GM19043 (cell line): ENCODE measurements around the gene CD274.
"Not testable (repeated sequence)": the region's sequence is repeated elsewhere in the genome, so short reads cannot be mapped to it uniquely, and the experiment has no call there.

Experiments used
- ATAC-seq: cut with Tn5 transposase; IDR thresholded peaks from one replicate; pipeline ENCODE4 v1.9.1; 2021; ENCODE audit warnings: low read depth; ENCODE audit not compliant: unreplicated experiment

The CD274 gene

GRCh38 chr9:5493679-5494511 lies 43.6 kb downstream of the CD274 start:
- peak; percentile 81 for ATAC-seq

GRCh38 chr9:5494765-5495164 lies 44.4 kb downstream of the CD274 start:
- ATAC-seq, result not testable (repeated sequence)

DNA sequence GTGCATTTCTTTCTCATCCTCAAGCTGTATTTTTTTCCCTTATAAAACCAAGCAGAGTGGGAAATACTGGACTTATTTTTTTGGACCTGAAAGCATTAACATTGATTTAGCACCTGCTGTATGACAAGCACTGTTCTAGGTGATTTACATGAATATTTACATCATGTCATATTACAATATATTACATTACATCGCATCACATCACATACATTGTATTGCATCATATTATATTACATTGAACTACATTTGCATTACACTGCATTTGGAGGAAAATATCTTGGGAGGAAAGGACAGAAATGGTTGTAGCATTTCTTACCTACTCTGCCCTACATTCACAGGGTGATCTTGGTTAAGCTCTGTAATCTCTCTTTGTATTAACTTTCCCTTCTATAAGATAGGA lies 48.8 kb downstream of the CD274 start:
- no peak for ATAC-seq

DNA sequence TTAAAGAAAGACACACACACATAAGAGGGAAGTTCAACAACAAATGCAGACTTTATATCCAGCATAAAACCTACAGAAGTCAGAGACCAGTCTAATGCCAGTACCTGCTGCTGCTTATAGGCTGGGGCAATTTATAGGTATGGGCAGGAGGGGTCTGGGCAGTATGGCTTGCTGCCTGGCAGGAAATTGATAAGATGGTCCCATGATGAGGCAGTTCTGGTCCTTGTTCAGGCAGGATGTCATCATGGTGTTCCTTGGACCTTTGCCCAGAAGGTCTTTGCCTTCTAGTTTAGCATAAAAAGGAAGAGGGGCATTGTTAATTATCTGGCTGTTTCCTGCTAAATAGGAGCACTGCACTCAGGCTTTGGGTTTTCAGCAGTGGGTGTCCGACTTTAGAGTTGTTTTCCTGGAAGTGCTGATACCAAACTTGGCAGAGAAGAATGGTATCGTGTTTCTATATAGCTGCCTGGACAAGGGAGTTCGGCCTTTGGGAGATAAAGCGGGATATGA lies 49.6 kb downstream of the CD274 start:
- no peak for ATAC-seq

DNA sequence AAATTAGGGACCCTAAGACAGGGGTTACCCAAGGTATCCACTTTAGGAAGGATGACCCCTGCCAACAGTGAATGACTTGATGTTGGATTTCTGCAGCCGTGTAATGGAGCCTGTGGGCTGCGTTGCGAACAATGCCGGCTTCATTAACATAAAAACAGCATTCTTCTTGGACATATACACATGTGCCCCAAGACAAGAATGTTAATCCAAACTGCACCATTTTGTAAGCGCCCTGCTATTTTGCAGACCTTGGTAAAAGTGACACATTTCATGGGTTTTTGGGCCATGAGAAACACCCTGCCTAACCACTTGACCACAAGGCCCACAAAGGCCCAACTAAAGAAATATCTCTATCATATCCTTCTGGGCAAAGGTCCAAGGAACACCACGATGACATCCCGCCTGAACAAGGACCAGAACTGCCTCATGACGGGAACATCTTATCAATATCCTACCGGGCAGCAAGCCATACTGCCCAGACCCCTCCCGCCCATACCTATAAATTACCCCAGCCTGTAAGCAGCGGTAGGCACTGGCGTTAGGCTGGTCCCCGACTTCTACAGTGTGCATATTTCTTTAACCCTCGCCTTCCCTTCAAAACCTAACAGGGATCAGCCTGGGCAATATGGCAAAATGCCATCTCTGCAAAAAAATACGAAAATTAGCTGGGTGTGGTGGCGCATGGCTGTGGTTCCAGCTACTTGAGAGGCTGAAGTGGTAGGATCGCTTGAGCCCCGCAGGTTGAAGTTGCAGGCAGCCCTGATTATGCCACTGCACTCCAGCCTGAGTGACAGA lies 50.3 kb downstream of the CD274 start:
- ATAC-seq, result no peak

DNA sequence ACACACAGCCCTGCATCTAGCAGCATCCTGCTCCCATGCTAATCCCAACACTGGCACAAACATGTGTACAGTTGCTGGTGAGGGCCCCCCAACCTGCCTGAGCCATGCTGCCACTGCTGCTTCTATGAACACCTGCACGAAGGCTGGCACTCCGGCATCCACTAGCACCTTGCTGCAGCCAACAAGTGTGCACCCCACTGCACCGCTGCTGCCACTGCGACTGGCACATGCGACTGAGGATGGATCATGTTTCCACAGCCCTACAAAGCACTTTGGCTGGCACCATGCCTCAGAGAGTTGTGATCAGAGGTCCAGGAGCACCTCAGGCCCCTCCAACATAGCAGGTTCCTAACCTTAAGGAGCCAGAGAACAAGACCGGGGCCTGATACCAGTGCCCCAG lies 52.2 kb downstream of the CD274 start:
- ATAC-seq, result no peak

DNA sequence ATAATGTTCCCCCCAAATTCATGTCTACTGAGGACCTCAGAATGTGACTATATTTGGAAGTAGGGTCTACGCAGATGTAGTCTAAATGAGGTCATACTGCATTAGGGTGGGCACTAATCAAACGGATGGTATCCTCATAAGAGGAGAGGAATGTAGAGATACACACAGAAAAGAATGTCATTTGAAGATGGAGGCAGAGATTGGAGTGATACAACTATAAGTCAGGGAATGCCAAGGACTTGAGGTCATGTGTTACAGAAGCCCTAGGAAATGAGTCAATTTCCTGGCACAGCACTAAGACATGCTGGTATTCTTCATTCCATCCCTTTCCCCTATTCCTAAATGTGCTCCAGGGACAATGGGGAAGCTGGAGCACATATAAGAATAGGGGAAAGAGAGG lies 59.2 kb downstream of the CD274 start:
- no peak for ATAC-seq

DNA sequence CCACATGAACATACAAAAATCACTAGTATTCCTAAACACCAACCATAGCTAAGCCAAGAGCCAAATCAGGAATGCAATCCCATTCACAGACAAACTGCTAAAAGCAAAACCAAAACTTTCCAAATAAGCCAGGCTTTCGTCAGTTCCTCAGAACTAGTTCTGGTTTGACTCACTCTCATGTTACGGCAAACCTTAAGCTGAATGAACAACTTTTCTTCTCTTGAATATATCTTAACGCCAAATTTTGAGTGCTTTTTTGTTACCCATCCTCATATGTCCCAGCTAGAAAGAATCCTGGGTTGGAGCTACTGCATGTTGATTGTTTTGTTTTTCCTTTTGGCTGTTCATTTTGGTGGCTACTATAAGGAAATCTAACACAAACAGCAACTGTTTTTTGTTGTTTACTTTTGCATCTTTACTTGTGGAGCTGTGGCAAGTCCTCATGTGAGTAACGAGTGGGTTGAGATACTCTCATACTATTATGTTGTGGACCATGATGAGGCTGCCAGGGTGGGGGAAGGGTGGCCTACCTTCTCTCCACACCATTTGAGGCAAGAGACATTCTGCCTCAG lies 60.1 kb downstream of the CD274 start, which contains the start of gene PDCD1LG2:
PDCD1LG2 (plus strand) TSS at position 172 of the 572 bp plus-strand sequence. CDS start 12,016 bp downstream, outside the sequence.
- peak; percentile 63 for ATAC-seq

- no peak for ATAC-seq
Measured at GRCh38 chr9:5510989-5511388, 60.6 kb downstream of the CD274 start.

DNA sequence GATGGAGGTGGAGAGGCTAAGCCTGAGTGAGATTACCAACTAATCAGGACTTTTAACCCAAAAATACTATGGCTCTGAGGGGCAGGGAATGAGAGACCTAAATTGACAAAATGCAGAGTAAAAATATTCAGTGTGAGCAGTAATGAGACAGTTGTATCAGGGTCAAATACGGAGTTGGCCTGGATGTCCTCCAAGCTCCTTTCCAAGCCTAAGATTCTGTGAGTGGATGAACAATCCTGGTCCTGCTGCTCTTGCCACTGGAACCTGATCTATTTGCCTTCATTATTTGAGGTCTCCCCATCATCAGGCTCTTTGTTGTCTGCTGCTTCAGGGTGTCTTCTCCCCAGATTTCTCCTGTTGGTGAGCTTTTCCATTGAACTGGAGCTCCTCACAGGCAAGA lies 61.1 kb downstream of the CD274 start:
- no peak for ATAC-seq

- ATAC-seq, result no peak
Measured at GRCh38 chr9:5511935-5512580, 61.7 kb downstream of the CD274 start.

GRCh38 chr9:5512658-5513452 lies 62.5 kb downstream of the CD274 start:
- no peak for ATAC-seq

- no peak for ATAC-seq
Measured at GRCh38 chr9:5513966-5514616, 63.7 kb downstream of the CD274 start.

- ATAC-seq, result no peak
Measured at GRCh38 chr9:5514617-5515260, 64.4 kb downstream of the CD274 start.

DNA sequence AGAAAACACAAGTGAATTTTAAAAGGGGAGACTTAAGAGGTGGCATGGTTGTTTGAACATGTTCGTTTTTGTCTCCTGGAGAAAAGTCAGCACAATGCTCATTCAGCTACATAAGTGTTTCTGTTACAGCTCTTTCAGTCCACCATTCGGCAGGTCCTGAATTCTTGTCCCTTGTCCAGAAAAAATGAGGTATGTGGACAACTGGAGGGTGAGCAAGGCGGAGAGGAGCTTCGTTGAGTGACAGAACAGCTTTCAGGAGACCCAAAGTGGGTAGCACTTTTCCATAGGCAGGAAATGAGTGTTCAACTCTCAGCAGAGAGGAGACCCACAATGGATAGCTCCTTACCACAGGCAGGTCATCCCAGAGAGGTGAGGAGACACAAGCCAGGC lies 64.9 kb downstream of the CD274 start:
- ATAC-seq, result no peak

GRCh38 chr9:5516453-5517220 lies 66.3 kb downstream of the CD274 start:
- ATAC-seq, result no peak

DNA sequence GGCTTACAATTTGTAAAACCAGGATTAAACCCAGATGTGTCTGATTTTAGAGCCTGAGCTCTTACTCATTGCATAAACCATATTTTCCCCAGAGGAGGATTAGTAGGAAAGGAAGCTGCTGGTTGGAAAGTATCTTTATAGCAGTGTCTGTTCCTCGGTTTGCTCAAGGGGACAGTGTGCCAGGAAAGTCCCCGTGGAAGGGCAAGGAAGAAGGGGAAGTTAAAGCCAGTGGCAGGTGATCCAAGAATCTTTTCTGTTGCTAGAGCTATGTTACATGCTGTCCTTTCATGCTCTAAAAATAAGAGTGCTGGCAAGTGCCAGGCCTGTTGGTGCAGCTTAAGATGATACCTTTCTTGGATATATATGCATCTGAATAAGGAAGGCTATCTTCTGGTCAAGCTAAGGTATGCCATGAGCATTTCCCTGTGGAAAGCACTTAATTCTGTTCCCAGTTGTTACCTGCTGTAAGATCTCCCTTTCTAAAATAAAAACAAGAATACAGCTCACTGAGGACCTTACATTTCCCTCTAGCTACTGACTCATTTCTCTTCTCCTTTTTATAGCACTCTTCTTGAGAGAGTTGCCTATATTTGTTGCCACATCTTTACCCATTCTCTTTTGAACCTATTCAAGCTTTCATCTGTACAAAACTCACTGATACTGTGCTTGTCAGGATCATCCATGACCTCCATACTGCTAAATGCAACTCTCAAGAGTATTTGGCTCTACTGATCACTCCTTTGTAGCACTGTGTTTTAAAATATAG lies 68.0 kb downstream of the CD274 start:
- peak; percentile 68 for ATAC-seq
